A549 treated with ZK216348 at 1 μM for 4 hours (cell line): ENCODE measurements around the gene SPHKAP. TPM values are rescaled to one million over a fixed set of nuclear protein-coding genes. Genes with fewer than 3 reads are reported as not detected.

Experiments
- total RNA-seq: library from RNA; stranded (reverse); fragments of 200-300 nt; extraction: Qiagen RNA extraction; gene quantifications from 5 replicates; pipeline ENCODE4 v1.2.3, GENCODE V29; 2022; ENCODE audit warnings: low read depth

The SPHKAP gene, protein sequence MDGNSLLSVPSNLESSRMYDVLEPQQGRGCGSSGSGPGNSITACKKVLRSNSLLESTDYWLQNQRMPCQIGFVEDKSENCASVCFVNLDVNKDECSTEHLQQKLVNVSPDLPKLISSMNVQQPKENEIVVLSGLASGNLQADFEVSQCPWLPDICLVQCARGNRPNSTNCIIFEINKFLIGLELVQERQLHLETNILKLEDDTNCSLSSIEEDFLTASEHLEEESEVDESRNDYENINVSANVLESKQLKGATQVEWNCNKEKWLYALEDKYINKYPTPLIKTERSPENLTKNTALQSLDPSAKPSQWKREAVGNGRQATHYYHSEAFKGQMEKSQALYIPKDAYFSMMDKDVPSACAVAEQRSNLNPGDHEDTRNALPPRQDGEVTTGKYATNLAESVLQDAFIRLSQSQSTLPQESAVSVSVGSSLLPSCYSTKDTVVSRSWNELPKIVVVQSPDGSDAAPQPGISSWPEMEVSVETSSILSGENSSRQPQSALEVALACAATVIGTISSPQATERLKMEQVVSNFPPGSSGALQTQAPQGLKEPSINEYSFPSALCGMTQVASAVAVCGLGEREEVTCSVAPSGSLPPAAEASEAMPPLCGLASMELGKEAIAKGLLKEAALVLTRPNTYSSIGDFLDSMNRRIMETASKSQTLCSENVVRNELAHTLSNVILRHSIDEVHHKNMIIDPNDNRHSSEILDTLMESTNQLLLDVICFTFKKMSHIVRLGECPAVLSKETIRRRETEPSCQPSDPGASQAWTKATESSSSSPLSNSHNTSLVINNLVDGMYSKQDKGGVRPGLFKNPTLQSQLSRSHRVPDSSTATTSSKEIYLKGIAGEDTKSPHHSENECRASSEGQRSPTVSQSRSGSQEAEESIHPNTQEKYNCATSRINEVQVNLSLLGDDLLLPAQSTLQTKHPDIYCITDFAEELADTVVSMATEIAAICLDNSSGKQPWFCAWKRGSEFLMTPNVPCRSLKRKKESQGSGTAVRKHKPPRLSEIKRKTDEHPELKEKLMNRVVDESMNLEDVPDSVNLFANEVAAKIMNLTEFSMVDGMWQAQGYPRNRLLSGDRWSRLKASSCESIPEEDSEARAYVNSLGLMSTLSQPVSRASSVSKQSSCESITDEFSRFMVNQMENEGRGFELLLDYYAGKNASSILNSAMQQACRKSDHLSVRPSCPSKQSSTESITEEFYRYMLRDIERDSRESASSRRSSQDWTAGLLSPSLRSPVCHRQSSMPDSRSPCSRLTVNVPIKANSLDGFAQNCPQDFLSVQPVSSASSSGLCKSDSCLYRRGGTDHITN (N-terminal part only)
- total RNA-seq = 0.02 TPM in 1 of 5 replicates, not detected in the others

GRCh38 chr2:228181098-228182019 lies at the start of gene SPHKAP:
Gene SPHKAP, minus strand, starts transcription at chr2:228181687. Its CDS starts 89 bp downstream, at chr2:228181598.

